OCI-LY3 (cell line): Measurements from ENCODE around the gene RGL1.

ENCODE experiments used
- H2AFZ ChIP-seq: fragments of 200-600, 300-600 bp; shearing (Covaris generic); 2 replicates; pipeline ENCODE4 v1.6.0; 2014; ENCODE audit warnings: antibody characterized with exemption, low read depth, low read length
- H3K27ac ChIP-seq: fragments of 200-600, 300-600 bp; sonication (generic); 2 replicates; pipeline ENCODE4 v1.5.1; 2014; ENCODE audit warnings: mild to moderate bottlenecking, low read length, moderate library complexity, mixed read lengths
- H3K27me3 ChIP-seq: fragments of 200-600, 300-600 bp; sonication (generic); 2 replicates; pipeline ENCODE4 v1.6.1; 2014; ENCODE audit warnings: low read depth, low read length, mixed read lengths
- H3K36me3 ChIP-seq: fragments of 200-600, 300-600 bp; sonication (generic); replicated peaks from 2 replicates; pipeline ENCODE3; 2014; ENCODE audit warnings: low read depth, low read length, mixed read lengths
- H3K4me1 ChIP-seq: fragments of 300-600, 200-600 bp; sonication (generic); 2 replicates; pipeline ENCODE4 v1.6.1; 2014; ENCODE audit warnings: low read length, mixed read lengths
- H3K4me2 ChIP-seq: fragments of 200-600, 300-600 bp; sonication (generic); 2 replicates; pipeline ENCODE4 v1.6.1; 2014; ENCODE audit warnings: low read length, mixed read lengths
- H3K4me3 ChIP-seq: fragments of 300-600, 200-600 bp; sonication (generic); 2 replicates; pipeline ENCODE4 v1.5.1; 2014; ENCODE audit warnings: antibody characterized with exemption, mild to moderate bottlenecking, low read length, moderate library complexity
- H3K79me2 ChIP-seq: fragments of 300-600, 200-600 bp; shearing (Covaris generic); 2 replicates; pipeline ENCODE4 v1.6.1; 2014; ENCODE audit warnings: mild to moderate bottlenecking, low read length, mixed read lengths
- H3K9ac ChIP-seq: fragments of 300-600, 200-600 bp; shearing (Covaris generic); 2 replicates; pipeline ENCODE4 v1.6.0; 2014; ENCODE audit warnings: mild to moderate bottlenecking, low read length, moderate library complexity
- H3K9me3 ChIP-seq: fragments of 200-600, 300-600 bp; shearing (Covaris generic); 2 replicates; pipeline ENCODE4 v1.6.1; 2014; ENCODE audit warnings: low read length, mixed read lengths; ENCODE audit not compliant: insufficient read depth
- H4K20me1 ChIP-seq: fragments of 200-600, 300-600 bp; sonication (generic); 2 replicates; pipeline ENCODE4 v1.6.1; 2016; ENCODE audit warnings: low read length, mixed read lengths; ENCODE audit not compliant: insufficient read depth
- EZH2phosphoT487 ChIP-seq: fragments of 200-600 bp; shearing (Covaris generic); IDR thresholded peaks from 2 replicates; pipeline ENCODE4 v1.6.1; 2018; ENCODE audit warnings: antibody characterized with exemption, mixed run types, low read depth
- TF ChIP-seq, protein P1 (sequence below): fragments of 200-600, 300-600 bp; sonication (generic); IDR thresholded peaks from 2 replicates; pipeline ENCODE4 v1.5.1; 2014; ENCODE audit warnings: antibody characterized with exemption, low read length, low read depth

RGL1 gene

DNA sequence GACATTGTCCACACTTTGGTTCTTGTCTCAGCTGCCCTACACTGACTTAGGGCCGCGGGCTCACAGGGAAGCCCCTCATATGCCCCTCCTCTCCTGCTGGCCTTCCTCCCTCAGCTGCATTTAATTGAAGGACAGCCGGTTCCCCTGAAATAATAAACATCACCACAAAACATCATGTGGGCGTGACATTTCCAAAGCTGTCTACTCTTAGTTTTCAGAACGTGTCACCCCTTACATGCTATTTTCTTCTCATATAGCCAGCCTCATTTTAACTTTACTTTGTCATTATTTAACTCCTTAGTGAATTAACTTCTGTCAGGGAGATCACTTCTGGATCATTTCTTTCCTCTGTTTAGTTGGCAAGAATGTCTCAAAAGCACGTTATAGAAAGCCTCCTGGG, 129.4 kb downstream of the RGL1 start:
- Histone ChIP-seq H3K4me1 (no peaks in the 10 kb centered on the region), H4K20me1 (no peaks in the 10 kb centered on the region), H3K9ac (no peak overlapping the region), H3K27ac (no peak overlapping the region), H2AFZ (no peak overlapping the region), H3K79me2 (no peaks in the 10 kb centered on the region), H3K4me2 (no peak overlapping the region), H3K27me3 (no peaks in the 10 kb centered on the region), H3K36me3 (no peaks in the 10 kb centered on the region), H3K4me3 (no peak overlapping the region), H3K9me3 (no peaks in the 10 kb centered on the region)
- no peak for TF ChIP-seq EZH2phosphoT487
- TF ChIP-seq, protein P1, sequence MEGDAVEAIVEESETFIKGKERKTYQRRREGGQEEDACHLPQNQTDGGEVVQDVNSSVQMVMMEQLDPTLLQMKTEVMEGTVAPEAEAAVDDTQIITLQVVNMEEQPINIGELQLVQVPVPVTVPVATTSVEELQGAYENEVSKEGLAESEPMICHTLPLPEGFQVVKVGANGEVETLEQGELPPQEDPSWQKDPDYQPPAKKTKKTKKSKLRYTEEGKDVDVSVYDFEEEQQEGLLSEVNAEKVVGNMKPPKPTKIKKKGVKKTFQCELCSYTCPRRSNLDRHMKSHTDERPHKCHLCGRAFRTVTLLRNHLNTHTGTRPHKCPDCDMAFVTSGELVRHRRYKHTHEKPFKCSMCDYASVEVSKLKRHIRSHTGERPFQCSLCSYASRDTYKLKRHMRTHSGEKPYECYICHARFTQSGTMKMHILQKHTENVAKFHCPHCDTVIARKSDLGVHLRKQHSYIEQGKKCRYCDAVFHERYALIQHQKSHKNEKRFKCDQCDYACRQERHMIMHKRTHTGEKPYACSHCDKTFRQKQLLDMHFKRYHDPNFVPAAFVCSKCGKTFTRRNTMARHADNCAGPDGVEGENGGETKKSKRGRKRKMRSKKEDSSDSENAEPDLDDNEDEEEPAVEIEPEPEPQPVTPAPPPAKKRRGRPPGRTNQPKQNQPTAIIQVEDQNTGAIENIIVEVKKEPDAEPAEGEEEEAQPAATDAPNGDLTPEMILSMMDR, result no peak

DNA sequence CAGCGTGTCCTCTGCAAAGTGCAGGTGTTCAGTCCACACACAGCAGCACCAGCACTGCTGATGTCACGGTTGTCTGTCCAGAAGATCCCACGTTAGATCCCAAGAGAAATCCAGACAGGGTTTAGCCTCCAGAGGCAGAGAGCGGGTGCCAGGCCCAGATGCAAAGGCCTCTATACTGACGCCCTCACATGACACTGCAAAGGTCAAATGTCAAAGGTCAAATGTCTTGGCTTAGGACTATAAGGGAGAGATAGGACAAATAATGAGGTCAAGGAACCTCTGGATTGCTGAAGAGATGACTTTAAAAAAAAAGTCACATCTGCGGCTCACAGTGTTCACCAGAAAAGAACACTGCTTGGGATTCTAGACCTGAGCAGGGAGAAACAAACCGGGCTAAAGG, 131.1 kb downstream of the RGL1 start:
- Histone ChIP-seq H2AFZ (no peak overlapping the region), H3K4me2 (no peak overlapping the region), H3K9me3 (no peaks in the 10 kb centered on the region), H3K79me2 (no peaks in the 10 kb centered on the region), H3K4me3 (no peak overlapping the region), H3K27me3 (peaks cover 4% of the 10 kb centered on the region; the same call in 1 of the 2 replicates), H3K9ac (no peak overlapping the region), H3K4me1 (no peaks in the 10 kb centered on the region), H4K20me1 (no peaks in the 10 kb centered on the region), H3K36me3 (no peaks in the 10 kb centered on the region), H3K27ac (no peak overlapping the region)
- TF ChIP-seq, protein P1, result no peak
- TF ChIP-seq EZH2phosphoT487, result no peak

DNA sequence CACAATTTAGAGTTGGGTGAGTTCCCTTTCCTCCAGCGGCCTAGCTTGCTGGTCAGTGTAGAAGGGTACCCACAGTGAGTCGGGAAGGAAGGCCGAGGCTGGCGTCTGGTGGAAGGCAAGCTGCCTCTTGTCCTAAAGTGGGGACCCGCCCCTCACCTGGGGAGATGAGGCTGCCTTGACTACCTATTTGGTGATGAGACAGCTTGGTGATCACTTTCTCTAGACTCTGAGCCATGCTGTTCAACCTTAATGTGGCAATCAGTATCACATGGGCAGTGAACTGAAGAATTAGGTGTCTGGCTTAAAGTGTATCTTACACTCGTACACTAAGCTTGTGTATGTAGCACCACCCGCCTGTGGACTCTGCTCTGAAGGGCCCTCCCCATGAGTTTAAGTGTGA, 131.9 kb downstream of the RGL1 start:
- Histone ChIP-seq H3K27me3 (peaks cover 4% of the 10 kb centered on the region; the same call in 1 of the 2 replicates), H2AFZ (no peak overlapping the region), H3K9me3 (no peaks in the 10 kb centered on the region), H3K36me3 (no peaks in the 10 kb centered on the region), H3K4me2 (no peak overlapping the region), H3K27ac (no peak overlapping the region), H3K4me3 (no peak overlapping the region), H3K79me2 (no peaks in the 10 kb centered on the region), H3K9ac (no peak overlapping the region), H4K20me1 (no peaks in the 10 kb centered on the region), H3K4me1 (no peaks in the 10 kb centered on the region)
- no peak for TF ChIP-seq EZH2phosphoT487
- TF ChIP-seq, protein P1, result no peak

DNA sequence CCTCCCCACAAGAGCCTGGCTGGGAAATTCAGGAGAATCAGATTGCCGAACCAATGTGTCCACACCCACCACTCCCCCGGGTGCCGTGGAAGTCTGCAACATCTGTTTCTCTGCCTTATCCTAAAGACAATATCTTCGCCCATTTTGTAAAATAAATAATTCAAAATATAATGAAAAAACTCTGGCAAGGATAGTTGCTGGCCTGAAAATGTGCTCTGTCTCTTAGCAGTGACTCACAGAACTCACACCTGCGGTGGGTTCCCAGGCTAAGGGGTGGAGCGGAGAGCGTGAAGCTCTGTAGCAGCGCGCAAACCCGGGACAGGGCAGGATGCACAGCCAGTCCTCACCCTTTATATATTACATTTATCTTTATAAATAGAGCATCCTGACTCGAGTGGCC, 132.7 kb downstream of the RGL1 start:
- Histone ChIP-seq H3K4me1 (no peaks in the 10 kb centered on the region; the same call in 1 of the 2 replicates), H4K20me1 (no peaks in the 10 kb centered on the region), H3K4me3 (no peak overlapping the region), H3K27ac (no peak overlapping the region), H3K27me3 (peaks cover 4% of the 10 kb centered on the region; the same call in 1 of the 2 replicates), H3K4me2 (no peak overlapping the region), H3K79me2 (no peaks in the 10 kb centered on the region), H3K9ac (no peak overlapping the region), H2AFZ (no peak overlapping the region), H3K36me3 (no peaks in the 10 kb centered on the region), H3K9me3 (no peaks in the 10 kb centered on the region)
- TF ChIP-seq, protein P1, result no peak
- no peak for TF ChIP-seq EZH2phosphoT487
